Mesenteric fat pad (tissue), 1 donor: ENCODE data around the gene CLIP1. TPM values are rescaled to one million over a fixed set of nuclear protein-coding genes. Genes with fewer than 3 reads are reported as not detected.

Source experiments
- DNase-seq: peaks from one replicate; pipeline ENCODE4 v3.0.0-alpha.2; 2020; ENCODE audit warnings: low spot score
- total RNA-seq: library from RNA; stranded (reverse); fragmentation: NEBNext Ultra II Directional; extraction: Animal tissue kit (Norgen Biotek cat#: 25700); gene quantifications from one replicate; pipeline ENCODE4 v1.2.1, GENCODE V29; 2021
- donor health status: DM: yes; HTN: yes; CAD: no.

Gene CLIP1
- total RNA-seq, 1 donor from 2014 or later: 99.9 TPM

- no peak for DNase-seq
Measured at GRCh38 chr12:122318607-122319605, 103.6 kb downstream of the CLIP1 start.

- DNase-seq: no peak
Measured at GRCh38 chr12:122312926-122313325, 109.5 kb downstream of the CLIP1 start.

- no peak for DNase-seq
Measured at GRCh38 chr12:122311696-122312095, 110.8 kb downstream of the CLIP1 start.

DNA sequence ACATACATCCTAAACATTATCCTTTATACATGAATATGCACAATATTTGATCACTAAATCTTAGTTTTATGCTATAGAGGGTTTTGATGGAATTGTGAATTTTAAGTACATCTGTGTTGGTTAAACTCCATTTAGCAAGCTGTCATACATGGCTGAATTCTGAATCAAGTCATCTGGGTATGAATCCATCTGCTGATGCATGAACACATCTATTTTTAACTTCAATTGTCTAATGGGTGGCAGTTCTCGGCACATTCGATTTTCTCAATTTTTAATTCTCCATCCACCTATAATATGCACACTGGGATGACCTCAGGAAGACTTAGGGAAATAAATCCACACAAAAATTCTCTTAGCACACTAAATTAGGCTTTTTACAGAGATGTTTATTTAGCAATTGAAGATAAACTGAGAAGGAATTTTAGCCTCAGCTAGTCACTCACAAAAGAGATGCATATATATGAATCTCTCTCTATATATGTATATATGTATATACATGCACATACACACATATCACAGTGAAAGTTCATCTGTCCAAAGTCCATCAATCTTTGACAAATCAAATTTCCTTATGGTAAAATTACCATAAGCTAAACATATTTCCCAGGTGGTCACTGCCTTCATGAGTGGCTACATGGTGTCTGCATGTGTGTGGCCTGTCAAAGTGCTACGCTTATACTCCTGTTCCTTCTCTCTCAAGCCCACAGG, 111.7 kb downstream of the CLIP1 start:
- no peak for DNase-seq

GRCh38 chr12:122309564-122310121, 112.8 kb downstream of the CLIP1 start:
- no peak for DNase-seq

DNA sequence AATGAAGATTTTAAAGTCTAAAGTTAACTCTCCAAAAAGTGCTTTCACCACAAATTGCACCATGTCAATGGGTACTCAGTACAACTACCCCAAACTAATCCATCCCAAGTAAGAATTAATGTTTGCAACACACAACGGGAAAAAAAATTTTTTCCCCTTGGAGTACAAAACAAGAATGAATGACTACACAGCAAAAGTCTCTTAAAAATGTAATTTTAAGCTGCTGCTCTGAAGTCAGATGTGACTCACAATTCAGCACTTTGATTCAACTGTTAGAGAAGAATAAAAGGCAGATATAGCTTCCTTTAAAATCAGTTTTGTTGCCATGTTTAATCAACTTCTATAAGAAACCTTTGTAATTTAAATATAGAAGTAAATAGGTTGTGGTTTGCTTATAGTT, 113.7 kb downstream of the CLIP1 start:
- no peak for DNase-seq

DNA sequence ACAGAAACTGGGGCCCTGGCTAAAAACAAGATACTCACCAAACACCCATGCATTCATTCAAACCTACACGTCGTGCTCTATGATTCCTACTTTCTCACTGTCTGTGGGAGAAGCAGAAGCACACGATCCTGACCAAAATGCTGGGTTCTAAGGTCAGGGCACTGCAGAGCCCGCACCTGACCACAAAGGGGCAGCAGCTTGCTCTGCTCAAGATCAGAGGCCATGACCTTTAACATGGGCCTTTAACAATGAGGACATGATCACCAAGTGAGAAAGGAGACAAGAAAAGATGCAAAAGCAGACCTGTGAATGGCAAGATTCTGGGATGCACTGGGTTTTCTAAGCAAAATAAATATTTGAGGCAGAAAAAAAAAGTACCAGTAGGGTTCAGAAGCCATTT, 116.1 kb downstream of the CLIP1 start:
- no peak for DNase-seq

DNA sequence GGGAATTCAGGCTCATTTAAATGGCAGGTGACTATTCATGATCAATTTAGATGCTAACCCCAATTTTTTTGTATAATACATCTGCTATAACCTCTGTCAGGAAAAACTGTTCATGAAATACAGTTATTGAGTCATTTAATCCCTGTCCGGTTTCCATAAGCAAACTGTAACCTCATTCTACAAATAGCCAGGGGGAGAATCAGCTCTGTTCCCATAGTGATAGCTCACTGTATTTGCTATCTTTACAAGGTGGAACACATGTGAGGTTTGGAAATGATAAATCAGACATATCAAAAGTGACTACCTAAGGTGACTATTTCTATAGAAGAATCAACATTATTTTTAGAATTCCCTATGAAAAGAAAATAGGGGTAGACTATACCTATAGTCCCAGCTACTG, 117.5 kb downstream of the CLIP1 start:
- DNase-seq: no peak

- no peak for DNase-seq
Measured at GRCh38 chr12:122303068-122303467, 119.4 kb downstream of the CLIP1 start.

DNA sequence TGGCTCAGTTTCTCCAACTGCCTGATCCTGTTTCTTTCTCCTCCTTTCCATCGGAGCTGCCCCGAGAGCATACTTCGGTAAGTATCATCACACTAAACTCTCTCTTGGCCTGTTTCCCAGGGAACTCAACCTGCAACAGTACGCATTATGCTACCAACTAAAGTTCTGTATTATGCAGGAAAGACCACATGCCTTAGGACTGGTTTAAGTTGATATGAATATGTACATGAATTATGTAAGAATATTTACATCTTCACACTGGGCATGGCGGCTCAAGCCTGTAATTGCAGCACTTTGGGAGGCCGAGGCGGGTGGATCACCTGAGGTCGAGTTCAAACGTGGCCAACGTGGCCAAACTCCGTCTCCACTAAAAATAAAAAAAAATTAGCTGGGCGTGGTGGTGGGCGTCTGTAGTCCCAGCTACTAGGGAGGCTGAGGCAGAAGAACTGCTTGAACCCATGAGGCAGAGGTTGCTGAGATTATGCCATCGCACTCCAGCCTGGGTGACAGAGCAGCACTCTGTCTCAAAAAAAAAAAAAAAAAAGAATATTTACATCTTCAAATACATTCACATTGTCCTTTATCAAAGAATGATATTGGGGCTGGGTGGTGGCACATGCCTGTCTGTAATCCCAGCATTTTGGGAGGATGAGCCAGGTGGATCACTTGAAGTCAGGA, 124.3 kb downstream of the CLIP1 start:
- DNase-seq: no peak

GRCh38 chr12:122297494-122297893, 125.0 kb downstream of the CLIP1 start:
- no peak for DNase-seq

DNA sequence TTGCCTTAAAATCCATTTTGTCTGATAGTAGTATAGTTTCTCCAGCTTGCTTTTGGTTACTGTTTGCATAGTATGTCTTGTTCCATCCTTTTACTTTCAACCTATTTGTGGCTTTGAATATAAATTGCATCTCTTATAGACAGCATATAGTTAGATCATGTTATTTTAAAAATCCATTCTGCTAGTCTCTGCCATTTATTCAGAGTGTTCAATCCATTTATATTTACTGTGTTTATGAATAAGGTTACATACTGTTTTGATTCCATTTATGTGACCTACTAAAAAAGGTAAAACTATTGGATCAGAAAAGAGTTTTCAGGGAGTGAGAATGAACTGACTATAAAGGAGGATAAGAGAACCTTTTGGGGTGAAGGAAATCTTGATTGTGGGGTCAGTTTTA, 126.6 kb downstream of the CLIP1 start:
- DNase-seq: no peak

DNA sequence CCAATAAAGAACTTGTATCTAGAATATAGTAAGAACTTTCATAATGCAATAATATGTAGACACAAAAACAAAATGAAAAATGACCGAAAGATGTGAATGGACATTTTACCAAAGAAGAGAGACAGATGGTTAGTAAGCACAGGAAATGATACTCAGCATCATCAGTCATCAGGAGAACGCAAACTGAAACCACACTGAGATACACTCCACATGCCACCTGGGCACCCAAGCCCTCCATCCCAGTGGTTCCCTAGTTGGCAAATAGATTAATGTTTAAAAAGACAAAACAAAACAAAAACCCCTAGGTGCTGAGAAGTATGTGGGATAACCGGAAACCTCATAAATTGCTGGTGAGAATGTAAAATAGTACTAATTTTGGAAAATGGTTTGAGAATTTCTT, 129.4 kb downstream of the CLIP1 start:
- no peak for DNase-seq

DNA sequence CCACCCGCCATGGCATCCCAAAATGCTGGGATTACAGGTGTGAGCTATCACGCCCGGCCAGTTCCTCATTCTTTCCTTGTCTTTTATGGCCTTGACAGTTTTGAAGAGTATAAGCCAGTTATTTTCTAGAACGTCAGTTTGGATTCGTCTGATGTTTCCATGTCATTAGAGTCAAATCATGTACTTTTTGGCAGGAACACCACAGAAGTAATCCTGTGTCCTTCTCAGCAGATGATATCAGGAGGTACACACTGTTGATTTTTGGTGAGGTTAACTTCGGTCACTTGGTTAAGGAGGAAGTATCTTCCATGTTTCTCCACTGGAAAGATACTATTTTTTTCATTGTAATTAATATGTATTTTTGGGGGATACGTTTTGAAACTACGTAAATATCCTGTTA, 131.0 kb downstream of the CLIP1 start:
- DNase-seq: no peak

- no peak for DNase-seq
Measured at GRCh38 chr12:122283680-122284079, 138.8 kb downstream of the CLIP1 start.

DNA sequence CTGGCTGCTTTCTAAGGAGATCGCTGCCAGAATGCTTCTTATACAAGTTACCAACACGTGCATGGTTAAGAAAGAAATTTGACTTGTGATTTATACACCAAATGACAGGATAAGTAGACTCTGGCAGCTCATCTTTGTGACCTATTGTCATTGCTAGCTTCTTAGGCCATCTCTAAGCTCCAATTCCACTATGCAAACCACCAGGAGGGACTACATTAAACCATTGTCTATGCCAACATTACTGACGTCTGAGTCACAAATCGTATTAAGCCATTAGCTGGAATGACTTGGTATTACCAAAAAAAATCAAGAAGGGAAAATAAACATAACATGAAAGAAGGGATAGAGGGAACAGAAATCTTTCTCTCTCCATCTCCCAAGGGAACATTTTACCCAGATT, 140.4 kb downstream of the CLIP1 start:
- DNase-seq: no peak

DNA sequence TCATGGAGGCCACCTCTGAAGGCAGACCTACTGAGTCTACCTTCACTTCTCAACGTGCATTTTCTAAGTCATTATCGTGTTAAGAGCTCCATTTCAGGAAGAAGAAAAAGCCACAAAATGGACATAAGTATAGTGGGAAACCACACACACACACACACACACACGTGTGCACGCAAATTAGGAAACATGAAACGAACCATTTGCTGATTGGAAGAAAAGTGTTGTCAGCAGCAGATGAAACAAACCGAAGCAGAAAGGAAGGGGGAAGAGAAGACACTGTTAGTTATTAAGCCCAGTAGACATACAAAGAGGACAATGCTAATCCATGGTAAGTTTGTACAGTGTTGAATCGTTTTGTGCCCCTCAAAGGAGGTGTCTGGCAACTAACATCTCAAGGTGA, 146.2 kb downstream of the CLIP1 start:
- DNase-seq: no peak

GRCh38 chr12:122275459-122275858, 147.0 kb downstream of the CLIP1 start:
- no peak for DNase-seq

DNA sequence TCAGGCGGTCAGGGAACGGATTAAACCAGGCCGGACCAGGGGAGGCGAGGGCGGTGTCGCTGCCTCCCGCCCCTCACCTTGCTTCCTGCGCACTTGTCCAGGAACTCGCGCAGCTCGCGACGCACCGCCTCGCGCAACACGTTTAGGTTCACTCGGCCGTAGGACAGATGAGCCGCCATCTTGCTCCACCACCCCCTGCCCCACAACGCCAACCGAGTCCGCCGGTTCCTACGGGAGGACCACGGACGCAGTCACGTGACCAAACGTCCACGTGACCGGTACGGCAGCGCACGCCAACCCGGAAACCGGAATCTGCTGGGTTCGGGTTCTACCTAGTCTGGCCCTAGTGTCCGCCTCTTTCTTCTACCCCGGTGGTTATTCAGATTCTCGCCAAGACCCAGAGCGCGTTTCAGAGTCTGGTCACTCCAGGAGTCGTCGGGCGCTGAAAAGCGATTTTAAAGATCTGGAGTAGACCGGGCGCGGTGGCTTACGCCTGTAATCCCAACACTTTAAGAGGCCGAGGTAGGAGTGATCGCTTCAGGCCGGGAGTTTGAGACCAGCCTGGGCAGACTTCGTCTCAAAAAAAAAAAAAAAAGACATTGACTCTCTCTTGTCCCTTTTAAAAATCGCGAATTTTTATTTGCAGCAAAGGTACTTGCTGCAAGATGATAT, 156.1 kb downstream of the CLIP1 start, which contains the start of gene VPS33A:
Gene VPS33A, minus strand, starts transcription at position 265 of the 672 bp plus-strand sequence. Its CDS starts 86 bp downstream, at position 179.
- peak; percentile 99 for DNase-seq

GRCh38 chr12:122265886-122266229, 156.6 kb downstream of the CLIP1 start:
- no peak for DNase-seq

GRCh38 chr12:122265476-122265875, 157.0 kb downstream of the CLIP1 start:
- DNase-seq: no peak
